Activated CD8-positive, alpha-beta memory T cell treated with anti-CD3 and anti-CD28 coated beads, Interleukin-2, amount 50 U/mL, for 48 hours (primary cell): Measurements from ENCODE around the gene RAD17.
"Not testable (repeated sequence)": the region's sequence is repeated elsewhere in the genome, so short reads cannot be mapped to it uniquely, and the experiment has no call there.

ENCODE experiments used
- DNase-seq: peaks from one replicate; pipeline ENCODE4 v3.0.0-alpha.2; 2020

The RAD17 gene, protein sequence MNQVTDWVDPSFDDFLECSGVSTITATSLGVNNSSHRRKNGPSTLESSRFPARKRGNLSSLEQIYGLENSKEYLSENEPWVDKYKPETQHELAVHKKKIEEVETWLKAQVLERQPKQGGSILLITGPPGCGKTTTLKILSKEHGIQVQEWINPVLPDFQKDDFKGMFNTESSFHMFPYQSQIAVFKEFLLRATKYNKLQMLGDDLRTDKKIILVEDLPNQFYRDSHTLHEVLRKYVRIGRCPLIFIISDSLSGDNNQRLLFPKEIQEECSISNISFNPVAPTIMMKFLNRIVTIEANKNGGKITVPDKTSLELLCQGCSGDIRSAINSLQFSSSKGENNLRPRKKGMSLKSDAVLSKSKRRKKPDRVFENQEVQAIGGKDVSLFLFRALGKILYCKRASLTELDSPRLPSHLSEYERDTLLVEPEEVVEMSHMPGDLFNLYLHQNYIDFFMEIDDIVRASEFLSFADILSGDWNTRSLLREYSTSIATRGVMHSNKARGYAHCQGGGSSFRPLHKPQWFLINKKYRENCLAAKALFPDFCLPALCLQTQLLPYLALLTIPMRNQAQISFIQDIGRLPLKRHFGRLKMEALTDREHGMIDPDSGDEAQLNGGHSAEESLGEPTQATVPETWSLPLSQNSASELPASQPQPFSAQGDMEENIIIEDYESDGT

DNA sequence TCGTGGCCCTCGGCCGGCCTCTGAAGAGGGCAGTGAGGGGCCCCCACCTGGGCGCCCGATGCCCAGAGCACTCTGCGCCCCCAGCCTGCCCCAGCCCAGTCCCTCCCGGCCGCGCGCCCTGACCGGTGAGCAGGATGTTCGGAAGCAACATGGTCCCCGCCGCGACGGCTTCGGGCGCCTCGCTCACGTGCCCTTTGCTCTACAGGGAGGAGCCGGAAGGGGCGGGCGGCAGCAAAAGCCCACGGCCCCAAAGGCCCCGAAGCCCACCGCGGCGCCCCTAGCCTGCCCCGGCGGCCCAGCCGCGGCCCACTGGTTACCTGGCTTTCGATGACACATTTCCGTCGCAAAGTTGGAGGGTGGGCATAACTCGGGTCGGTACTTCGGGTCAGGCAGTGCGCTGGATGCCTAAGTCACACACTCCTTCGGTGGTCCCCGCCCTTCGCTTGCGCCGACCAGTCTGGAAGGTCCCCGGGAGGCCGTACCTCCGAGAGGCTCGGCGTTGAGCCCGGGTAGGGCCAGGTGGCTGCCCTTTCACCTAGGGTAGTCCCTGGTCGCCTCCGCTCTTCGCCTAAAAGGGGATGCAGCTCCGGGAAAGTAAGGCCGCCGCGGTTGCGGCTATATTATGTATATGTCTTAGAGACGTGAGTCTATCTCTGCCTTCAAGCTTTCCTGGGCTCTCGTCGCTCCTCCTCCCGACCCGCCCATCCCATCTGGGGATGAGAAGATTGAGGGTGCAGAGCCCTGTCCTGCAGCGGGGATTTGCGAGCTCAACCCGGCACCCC, at the start of gene RAD17, which contains the start of the genes AK6 and TAF9:
Gene RAD17, plus strand, starts transcription at position 479 of the 782 bp plus-strand sequence. CDS start 2,391 bp downstream, outside the sequence.
Gene AK6, minus strand, starts transcription at position 181 of the 782 bp plus-strand sequence. Its CDS starts 30 bp downstream, at position 151.
Gene TAF9, minus strand, starts transcription at position 181 of the 782 bp plus-strand sequence. CDS start 3,783 bp downstream, outside the sequence.
- peak; percentile 94 for DNase-seq

DNA sequence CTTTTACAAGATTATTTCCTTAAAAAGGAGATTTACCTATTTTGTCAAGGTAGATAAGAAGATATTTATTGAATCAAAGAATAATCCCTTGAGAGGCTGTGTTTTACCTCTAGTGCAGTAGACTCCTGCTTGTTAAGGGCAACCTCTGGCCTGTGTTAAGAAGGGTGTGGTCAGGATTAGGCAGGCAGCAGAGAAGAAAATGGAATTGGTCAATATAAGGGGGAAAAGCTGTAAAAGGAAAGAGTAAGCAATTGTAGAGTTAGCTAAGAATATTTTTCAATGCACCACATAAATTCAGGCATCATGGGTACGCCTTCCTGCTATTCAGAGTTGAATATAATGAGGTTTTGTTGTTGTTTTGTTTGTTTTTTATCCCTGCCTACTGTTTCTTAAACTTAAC, 43.3 kb upstream of the RAD17 start:
- DNase-seq: no peak

DNA sequence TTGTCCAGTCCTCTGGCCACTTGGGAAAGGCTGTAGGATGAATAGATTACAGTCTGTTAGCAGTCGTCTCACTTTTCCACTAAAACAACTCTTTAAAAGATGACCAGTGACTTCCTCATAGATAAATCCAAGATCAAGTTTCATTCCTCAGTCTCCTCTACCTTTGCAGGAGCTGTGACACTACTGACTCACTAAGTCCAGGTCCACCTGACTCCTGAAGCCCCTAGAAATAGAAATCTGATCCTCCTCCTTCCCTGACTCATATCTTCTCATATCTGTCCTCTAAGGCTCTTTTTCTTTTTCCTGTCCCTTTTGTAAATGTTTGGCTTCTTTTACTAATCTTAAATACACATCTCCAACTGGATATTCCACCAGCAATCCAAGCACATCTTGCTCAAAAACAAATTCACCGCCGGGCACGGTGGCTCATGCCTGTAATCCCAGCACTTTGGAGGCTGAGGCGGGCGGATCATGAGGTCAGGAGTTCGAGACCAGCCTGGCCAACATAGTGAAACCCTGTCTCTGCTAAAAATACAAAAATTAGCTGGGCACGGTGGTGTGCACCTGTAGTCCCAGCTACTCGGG, 39.6 kb upstream of the RAD17 start:
- DNase-seq: no peak

DNA sequence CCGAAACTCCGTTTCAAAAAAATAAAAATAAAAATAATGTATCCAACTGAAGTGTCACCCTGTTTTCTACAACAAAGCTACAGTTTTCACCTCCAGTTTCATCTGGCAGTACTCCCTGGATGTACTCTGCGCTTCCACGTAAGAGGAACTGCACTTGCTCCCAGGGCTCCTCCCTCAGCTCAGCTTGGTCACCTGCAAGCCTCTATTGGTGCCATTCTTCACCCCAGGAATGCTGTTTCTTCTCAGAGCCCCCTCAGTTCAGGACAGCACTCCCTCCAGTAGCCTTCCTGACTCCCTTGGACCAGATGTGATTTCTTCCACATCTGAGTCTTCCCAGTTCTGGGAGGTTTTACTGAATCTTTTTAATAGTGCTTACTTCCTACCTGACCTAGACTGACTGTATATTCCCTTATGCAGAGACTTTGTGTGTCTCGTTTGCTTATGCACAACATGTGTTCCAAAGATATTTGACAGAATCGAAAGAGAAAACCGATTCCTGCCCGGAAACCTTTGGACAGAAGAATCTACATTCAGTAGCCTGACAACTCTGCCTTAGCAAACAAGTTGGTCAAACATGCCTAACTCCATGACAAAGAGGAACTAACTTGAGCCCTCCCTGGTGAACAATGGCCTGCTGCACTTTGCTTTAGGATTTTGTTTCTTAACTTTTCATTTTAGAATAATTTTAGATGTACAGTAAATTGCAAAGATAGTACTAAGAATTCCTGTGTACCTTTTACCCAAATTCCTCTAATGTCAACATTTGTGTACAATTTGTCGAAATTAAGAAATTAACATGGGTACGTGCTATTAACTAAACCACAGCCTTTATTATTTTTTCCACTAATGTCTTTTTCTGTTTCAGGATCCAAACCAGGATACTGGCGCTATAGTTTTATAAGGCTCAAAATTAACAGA, 37.8 kb upstream of the RAD17 start:
- no peak for DNase-seq

DNA sequence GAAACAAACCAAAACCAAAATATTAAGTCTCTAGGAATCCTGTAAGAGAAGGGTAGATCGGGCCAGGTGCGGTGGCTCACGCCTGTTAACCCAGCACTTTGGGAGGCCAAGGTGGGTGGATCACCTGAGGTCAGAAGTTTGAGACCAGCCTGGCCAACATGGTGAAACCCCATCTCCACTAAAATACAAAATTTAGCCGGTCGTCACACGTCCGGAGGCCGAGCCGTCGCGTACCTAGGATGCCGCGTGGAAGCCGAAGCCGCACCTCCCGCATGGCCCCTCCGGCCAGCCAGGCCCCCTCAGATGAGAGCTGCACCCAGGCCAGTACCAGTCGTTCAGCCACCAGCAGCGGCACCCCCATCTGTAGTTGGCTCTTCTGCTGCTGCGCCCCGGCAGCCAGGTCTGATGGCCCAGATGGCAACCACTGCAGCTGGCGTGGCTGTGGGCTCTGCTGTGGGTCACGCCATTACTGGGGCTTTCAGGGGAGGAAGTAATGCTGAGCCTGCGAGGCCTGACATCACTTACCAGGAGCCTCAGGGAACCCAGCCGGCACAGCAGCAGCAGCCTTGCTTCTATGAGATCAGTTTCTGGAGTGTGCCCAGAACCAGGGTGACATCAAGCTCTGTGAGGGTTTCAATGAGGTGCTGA, 35.8 kb upstream of the RAD17 start:
- DNase-seq: not testable (repeated sequence)

DNA sequence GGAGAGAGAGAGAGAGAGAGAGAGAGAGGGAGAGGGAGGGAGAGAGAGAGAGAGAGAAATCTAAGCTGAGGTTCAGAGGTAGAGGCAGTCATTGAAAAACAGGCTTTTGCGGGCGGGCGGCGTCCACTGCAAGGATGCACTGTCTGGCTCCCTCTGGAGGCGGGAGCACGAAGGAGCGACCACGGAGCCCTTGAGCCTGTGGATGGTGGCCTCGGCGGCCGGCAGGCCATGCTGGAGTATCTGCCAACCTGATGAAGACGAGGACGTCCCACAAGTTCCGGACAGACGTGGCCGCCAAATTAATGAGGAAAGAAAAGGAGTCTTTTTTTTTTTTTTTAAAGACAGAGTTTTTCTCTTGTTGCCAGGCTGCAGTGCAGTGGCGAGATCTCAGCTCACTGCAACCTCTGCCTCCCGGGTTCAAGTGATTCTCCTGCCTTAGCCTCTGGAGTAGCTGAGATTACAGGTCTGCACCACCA, 34.8 kb upstream of the RAD17 start:
- peak; percentile 84 for DNase-seq

DNA sequence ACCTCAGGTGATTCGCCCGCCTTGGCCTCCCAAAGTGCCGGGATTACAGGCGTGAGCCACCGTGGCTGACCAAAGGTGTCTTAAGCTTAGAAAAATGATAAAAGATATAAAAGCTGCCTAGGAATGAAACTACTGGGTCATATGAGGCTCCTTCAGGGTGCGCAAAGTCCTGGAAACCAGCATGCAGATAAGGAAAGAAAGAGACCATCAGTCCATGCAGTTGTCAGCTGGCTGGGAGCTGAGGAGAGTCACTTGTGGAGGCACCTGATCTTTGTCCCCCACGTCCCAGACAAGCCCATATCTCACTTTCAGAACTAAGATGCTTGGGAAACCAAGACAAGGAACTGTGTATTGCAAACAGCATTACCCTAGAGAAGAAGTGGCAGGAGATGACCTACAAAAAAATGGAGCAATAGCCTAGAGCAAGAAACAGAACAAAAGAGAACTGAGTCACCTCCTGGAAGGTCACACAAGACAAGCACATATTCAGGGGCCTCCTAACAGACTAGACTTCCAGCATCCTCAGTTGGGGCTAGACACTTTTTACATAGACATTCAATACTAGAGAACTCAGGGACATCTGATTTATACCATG, 34.2 kb upstream of the RAD17 start:
- DNase-seq: no peak

DNA sequence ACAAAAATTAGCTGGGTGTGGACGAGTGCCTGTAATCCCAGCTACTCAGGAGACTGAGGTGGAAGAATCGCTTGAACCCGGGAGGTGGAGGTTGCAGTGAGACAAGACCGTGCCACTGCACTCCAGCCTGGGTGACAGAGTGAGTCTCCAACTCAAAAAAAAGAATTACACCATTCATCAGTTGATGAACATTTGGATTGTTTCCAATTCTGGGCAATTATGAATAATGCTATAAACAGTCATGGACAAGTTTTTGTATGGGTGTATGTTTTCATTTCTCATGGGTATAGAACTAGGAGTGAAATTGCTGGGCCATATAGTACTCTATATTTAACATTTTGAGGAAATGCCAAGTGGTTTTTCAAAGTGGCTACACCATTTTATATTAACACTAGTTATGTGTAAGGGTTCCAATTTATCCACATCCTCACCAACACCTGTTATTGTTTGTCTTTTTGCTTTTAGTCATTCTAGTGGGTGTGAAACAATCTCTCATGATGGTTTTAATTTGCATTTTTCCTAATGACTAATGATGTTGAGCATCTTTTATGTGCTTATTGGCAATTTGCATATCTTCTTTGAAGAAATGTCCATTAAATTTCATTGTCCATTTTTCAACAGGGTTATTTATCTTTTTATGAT, 28.0 kb upstream of the RAD17 start:
- DNase-seq: no peak

DNA sequence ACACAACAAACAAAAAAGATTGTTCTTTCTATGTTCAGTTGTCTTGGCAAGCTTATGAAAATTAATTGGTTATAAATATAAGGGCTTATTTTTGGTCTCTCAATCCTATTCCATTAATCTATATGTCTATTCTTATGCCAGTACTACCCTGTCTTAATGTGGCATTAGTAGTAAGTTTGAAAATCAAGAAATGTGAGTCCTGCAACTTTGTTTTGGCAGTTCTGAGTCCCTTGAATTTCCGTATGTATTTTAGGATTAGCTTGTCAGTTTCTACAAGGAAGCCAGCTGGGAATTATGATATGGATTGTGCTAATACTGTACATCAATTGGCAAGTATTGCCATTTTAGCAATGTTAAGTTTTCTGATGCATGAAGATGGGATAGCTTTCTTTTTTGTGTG, 26.5 kb upstream of the RAD17 start:
- no peak for DNase-seq

DNA sequence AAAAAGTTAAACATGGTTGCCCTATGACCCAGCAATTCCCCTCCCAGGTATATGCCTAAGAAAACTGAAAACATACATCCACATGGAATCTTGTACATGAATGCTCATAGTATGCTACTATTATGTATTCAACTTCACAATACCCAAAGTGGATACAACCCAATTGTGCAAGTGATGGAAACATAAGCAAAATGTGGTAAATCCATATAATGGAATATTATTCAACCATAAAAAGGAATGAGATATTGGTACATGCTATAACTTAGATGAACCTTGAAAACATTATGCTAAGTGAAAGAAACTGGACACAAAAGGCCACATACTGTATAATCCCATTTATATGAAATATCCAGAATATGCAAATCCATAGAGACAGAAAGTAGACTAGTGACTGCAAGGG, 19.0 kb upstream of the RAD17 start:
- DNase-seq: no peak

DNA sequence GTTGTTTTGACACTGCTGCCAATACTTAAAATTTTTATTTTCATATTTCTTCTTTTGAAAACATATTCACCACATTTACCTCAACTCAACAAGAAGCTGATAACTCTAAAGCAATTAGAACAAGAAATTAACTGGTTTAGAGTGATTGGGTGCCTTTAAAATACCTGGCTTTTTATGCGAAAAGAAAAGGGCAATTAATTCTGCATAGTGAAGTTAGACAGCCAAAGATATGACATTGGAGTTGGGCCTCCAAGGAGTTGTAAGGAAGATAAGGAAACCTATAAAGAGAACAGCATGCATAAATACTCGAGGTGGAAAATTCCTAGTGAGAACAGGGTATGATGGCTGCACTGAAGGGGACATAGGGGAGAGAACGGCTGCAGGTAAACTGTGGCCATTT, 9.9 kb upstream of the RAD17 start:
- no peak for DNase-seq

DNA sequence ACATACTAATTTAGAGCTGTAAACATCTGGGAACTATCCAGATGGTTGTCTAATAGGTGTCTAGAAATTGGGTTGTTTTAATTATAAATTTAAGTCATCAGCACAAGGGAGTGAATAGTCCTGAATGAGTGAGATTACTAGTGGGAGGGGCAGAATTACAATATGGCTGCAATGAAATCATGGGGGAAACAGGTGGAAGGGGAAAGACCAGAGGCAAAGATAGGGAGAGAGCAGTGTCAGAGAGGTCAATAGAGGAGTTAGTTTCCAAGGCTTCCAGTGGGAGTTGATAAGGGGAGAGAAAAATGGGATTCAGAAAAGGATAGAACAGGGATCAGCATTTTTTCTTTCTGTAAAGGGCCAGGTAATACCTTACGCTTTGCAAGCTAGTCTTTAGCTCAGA, 9.2 kb upstream of the RAD17 start:
- DNase-seq: no peak

DNA sequence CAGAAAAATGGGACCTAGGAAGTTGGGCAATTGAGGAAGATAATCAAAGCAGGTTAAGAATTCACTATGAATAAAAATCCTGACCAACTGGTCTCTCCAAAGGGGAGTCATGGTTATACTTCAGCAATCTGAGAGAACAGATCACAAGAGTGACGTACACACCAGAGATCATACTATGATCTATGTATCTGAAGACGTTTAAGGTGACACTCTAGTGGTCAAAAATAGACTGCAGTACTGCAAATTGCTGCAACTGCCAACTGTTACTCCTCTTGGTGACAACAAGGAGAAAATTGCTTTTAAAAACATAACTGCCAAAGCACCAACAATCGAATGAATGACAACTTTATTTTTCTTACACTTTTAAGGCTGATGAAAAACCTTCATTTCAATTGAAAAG, 5.2 kb upstream of the RAD17 start:
- DNase-seq: no peak

DNA sequence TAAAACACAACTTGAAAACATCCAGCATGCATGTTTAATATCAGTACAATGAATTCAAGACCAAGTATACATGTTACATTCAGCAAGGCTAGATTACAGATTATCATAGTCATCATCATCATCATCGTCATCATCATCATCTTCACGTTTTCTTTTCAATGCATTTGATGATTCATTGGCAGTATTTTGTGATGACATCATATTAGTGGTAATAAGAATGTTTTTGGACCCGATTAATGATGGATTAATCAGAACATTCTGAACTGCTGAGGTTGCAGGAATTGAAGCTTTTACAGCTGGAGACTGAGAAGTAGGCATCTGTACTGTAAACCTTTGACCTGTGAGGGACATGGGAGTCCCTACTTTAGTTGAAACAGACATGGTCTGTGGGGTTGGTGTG, 4.8 kb upstream of the RAD17 start:
- DNase-seq: no peak

DNA sequence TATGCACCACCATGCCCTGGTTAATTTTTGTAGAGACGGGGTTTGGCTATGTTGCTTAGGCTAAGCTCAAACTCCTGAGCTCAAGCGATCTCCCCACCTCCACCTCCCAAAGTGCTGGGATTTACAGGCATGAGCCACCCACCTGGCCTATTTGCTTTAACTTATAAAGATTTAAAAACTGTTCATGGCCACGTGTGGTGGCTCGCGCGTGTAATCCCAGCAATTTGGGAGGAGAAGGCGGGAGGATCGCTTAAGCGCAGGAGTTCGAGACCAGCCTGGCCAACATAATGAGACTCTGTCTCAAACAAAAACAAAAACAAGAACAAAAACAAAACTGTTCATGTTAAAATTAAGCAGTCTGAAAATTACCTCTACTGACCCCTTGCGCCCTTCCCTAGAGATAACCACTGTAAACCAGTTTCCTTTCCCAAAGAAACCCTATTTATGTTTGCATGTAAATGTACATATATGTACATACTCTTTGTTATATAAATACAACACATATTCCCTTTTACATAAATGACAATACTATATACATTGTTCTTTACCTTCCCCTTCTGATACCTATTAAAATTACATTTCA, 1.8 kb upstream of the RAD17 start:
- DNase-seq: no peak

DNA sequence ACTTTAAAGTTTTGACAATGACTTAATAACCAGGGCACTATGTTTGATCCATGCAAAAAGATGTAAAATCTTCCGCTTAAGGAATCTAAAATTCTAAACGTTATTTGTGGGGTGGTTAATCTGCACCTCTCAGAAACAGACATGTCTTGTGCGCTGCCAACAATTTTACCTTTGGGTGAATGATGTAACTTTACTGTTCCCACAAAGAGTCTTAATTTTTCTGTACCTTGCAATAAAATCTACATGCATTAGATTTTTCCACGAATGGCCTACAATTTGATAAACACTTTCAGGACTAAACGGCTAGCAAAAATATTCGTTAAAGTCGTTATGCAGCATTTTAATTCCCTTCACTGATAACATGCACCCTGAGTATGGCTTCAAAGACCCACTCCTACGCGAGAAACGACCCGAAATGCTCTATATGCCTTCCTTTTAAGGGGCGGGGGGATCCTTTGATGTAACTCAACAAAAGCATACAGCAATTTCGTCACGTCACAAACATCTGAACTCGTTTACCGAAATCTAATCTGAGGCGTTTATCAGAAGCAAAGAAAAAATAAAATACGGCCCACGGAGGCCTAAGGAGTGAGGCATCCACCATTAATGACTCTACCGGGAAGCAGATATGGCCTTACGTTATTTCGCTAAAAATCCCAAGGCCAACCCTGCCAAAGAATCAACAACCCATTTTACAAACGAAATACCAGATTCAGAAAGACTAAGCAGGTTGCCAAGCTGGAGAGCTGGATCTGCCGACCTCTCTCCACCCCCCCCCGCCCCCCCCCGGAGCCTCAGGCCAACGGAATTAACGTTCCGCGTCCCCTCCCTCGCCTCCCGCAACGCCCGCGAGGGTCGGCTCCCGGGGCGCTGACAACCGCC, 919 bp upstream of the RAD17 start:
- DNase-seq: no peak

DNA sequence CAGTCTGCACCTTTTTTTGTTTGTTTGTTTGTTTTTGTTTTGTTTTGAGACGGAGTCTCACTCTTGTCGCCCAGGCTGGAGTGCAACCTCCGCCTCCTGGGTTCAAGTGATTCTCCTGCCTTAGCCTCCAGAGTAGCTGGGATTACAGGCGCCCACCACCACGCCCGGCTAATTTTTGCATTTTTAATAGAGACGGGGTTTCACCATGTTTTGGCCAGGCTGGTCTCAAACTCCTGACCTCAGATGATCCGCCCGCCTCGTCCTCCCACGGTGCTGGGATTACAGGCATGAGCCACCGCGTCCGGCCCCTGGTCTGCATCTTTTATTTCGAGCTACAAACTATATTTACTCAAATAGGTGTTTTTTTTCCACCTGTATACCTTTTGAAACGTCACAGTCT, 717 bp downstream of the RAD17 start:
- DNase-seq: not testable (repeated sequence)

DNA sequence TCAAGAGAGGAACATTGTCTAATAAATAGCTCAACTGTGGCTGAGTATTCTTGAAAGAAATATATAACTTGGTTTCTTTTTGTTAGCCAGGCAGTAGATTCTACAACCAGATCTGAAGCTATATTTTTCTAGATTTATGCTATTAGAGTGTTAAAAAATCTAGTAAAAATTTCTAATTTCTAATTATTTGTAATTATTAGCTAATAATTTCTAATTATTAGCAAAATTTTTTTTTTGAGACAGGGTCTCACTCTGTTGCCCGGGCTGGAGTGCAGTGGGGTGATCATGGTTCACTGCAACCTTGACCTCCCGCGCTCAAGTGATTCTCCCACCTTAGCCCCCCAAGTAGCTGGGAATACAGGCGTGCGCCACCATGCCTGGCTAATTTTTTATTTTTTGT, 2.8 kb downstream of the RAD17 start:
- DNase-seq: no peak
